Smooth muscle cell (in vitro differentiated cells): ENCODE data around the gene SACM1L. TPM values are rescaled to one million over a fixed set of nuclear protein-coding genes. Genes with fewer than 3 reads are reported as not detected.

Experiments used
- DNase-seq: peaks from one replicate; lab custom pipeline; 2025; ENCODE audit not compliant: unreplicated experiment; lab: John Stamatoyannopoulos, UW
- H2AFZ ChIP-seq: fragments of 200-600 bp; sonication (generic); 2 replicates; pipeline ENCODE4 v1.6.0; 2016; ENCODE audit warnings: antibody characterized with exemption, low read depth, mild to moderate bottlenecking
- H3F3A ChIP-seq: fragments of 200-600 bp; sonication (generic); 2 replicates; pipeline ENCODE4 v1.6.0; 2017; ENCODE audit warnings: antibody characterized with exemption, low read depth
- H3K27ac ChIP-seq: fragments of 200-600 bp; sonication (generic); 2 replicates; pipeline ENCODE4 v1.5.1; 2016; ENCODE audit warnings: low read depth, mild to moderate bottlenecking
- H3K27me3 ChIP-seq: fragments of 200-600 bp; sonication (generic); 2 replicates; pipeline ENCODE4 v1.6.1; 2016; ENCODE audit warnings: low read depth, mild to moderate bottlenecking
- H3K36me3 ChIP-seq: fragments of 200-600 bp; sonication (generic); 2 replicates; pipeline ENCODE4 v1.5.1; 2016; ENCODE audit warnings: low read depth
- H3K4me1 ChIP-seq: fragments of 200-600 bp; sonication (generic); 2 replicates; pipeline ENCODE4 v1.5.1; 2016; ENCODE audit warnings: low read depth
- H3K4me2 ChIP-seq: fragments of 200-600 bp; sonication (generic); 2 replicates; pipeline ENCODE4 v1.6.0; 2016; ENCODE audit warnings: mild to moderate bottlenecking
- H3K4me3 ChIP-seq: fragments of 200-600 bp; sonication (generic); 2 replicates; pipeline ENCODE4 v1.5.1; 2016; ENCODE audit warnings: mild to moderate bottlenecking
- H3K79me2 ChIP-seq: fragments of 200-600 bp; sonication (generic); 2 replicates; pipeline ENCODE4 v1.6.0; 2016; ENCODE audit warnings: low read depth, mild to moderate bottlenecking
- H3K9ac ChIP-seq: fragments of 200-600 bp; sonication (generic); 2 replicates; pipeline ENCODE4 v1.6.0; 2016; ENCODE audit warnings: low read depth
- H3K9me3 ChIP-seq: fragments of 200-600 bp; sonication (generic); replicated peaks from 2 replicates; pipeline ENCODE4 v1.5.1; 2016; ENCODE audit warnings: low read depth
- H4K20me1 ChIP-seq: fragments of 200-600 bp; sonication (generic); 2 replicates; pipeline ENCODE4 v1.6.0; 2016; ENCODE audit warnings: low read depth
- WGBS: methylation state at CpG from one replicate; pipeline ENCODE4 v1.1.7; 2016; ENCODE audit warnings: low lambda C conversion rate; 5-methylcytosine and 5-hydroxymethylcytosine counted together
- polyA plus RNA-seq: library from polyadenylated mRNA; unstranded; fragments of >200 nt; fragmentation: Nextera tagmentation; extraction: Ambion mirVana; gene quantifications from 2 replicates; pipeline ENCODE4 v1.2.1, GENCODE V29; 2016
- total RNA-seq: library from RNA; depleted of rRNA; stranded (reverse); fragments of >200 nt; gene quantifications from 2 replicates; pipeline ENCODE4 v1.2.3, GENCODE V29; 2014
- TF ChIP-seq, protein P1 (sequence below): fragments of 200-600 bp; sonication (generic); IDR thresholded peaks from 2 replicates; pipeline ENCODE4 v1.5.1; 2017; ENCODE audit warnings: borderline replicate concordance, mild to moderate bottlenecking, antibody characterized with exemption; ENCODE audit not compliant: insufficient read depth, poor library complexity, severe bottlenecking

Gene SACM1L
- total and polyA plus RNA-seq, 2 experiments from 2014 or later, result 12.9 to 24.7 TPM

DNA sequence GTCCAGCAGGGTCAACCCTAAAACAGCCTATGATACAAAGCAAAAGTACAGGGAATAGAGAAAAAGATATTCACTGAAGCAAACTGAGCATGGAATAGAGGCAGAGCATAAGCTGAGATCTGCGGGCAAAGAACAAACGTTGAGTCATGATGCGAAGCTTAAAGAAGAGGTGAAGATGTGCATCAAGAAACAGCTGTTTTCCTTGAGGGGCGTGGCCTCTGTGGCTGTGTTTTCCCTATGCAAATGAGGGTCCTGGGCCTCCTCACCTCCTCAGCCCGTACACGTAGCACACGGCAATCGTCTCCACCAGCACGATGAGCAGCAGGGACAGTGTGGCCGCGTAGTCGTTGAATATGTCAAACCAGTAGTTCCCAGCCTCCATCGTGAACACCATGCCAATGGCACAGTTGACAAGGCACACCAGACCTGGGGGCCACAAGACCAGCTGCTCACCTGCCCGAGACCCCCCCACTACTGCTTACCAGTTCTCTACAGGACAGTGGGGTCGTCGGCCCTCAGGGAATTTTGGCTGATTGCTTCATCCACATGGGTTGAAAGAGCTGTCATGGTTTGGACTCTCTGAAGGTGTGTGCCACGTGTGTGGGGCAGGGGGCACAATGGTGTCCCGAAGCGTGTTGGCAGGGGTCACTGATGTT lies 73.6 kb downstream of the SACM1L start:
- H3K4me3 ChIP-seq, result no peak overlapping the region
- TF ChIP-seq, protein P1, sequence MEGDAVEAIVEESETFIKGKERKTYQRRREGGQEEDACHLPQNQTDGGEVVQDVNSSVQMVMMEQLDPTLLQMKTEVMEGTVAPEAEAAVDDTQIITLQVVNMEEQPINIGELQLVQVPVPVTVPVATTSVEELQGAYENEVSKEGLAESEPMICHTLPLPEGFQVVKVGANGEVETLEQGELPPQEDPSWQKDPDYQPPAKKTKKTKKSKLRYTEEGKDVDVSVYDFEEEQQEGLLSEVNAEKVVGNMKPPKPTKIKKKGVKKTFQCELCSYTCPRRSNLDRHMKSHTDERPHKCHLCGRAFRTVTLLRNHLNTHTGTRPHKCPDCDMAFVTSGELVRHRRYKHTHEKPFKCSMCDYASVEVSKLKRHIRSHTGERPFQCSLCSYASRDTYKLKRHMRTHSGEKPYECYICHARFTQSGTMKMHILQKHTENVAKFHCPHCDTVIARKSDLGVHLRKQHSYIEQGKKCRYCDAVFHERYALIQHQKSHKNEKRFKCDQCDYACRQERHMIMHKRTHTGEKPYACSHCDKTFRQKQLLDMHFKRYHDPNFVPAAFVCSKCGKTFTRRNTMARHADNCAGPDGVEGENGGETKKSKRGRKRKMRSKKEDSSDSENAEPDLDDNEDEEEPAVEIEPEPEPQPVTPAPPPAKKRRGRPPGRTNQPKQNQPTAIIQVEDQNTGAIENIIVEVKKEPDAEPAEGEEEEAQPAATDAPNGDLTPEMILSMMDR, result no peak
- H2AFZ ChIP-seq, result no peak overlapping the region
- no peak overlapping the region for H3K4me2 ChIP-seq
- H3K79me2 ChIP-seq, result no peaks in the 10 kb centered on the region
- H3F3A ChIP-seq, result no peaks in the 10 kb centered on the region
- no peaks in the 10 kb centered on the region for H3K9me3 ChIP-seq
- WGBS, result 93% methylated on average over 19 of the region's 19 CpGs
- H4K20me1 ChIP-seq, result no peaks in the 10 kb centered on the region
- no peaks in the 10 kb centered on the region for H3K4me1 ChIP-seq
- no peak overlapping the region for H3K9ac ChIP-seq
- H3K27me3 ChIP-seq, result no peaks in the 10 kb centered on the region
- no peaks in the 10 kb centered on the region for H3K36me3 ChIP-seq
- H3K27ac ChIP-seq, result no peak overlapping the region
- DNase-seq, result no peak

DNA sequence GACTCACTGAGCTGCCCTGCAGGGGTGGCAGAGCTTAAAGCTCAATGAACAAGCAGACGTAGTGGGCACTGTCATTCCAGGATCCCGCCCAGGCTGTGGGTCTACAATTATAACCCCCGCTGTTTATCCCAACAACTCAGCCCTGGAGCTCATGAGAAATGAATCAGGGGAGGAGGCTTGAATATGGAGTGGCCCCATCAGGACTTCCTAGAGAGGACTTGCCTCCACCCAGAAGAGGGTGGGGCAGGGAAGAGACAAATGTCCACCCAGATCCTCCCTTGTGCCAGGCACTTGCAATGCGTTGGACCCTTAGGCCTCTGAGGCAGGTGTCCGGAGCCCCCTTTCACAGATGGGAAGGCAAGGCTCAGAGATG lies 74.1 kb downstream of the SACM1L start:
- TF ChIP-seq, protein P1, result no peak
- no peaks in the 10 kb centered on the region for H3K79me2 ChIP-seq
- H3K9me3 ChIP-seq, result no peaks in the 10 kb centered on the region
- H3K4me3 ChIP-seq, result no peak overlapping the region
- H3K27ac ChIP-seq, result no peak overlapping the region
- DNase-seq, result no peak
- H3K4me2 ChIP-seq, result no peak overlapping the region
- H3K27me3 ChIP-seq, result no peaks in the 10 kb centered on the region
- 92% methylated on average over 5 of the region's 5 CpGs for WGBS
- no peaks in the 10 kb centered on the region for H3F3A ChIP-seq
- no peaks in the 10 kb centered on the region for H3K4me1 ChIP-seq
- H2AFZ ChIP-seq, result no peak overlapping the region
- H4K20me1 ChIP-seq, result no peaks in the 10 kb centered on the region
- no peak overlapping the region for H3K9ac ChIP-seq
- no peaks in the 10 kb centered on the region for H3K36me3 ChIP-seq

DNA sequence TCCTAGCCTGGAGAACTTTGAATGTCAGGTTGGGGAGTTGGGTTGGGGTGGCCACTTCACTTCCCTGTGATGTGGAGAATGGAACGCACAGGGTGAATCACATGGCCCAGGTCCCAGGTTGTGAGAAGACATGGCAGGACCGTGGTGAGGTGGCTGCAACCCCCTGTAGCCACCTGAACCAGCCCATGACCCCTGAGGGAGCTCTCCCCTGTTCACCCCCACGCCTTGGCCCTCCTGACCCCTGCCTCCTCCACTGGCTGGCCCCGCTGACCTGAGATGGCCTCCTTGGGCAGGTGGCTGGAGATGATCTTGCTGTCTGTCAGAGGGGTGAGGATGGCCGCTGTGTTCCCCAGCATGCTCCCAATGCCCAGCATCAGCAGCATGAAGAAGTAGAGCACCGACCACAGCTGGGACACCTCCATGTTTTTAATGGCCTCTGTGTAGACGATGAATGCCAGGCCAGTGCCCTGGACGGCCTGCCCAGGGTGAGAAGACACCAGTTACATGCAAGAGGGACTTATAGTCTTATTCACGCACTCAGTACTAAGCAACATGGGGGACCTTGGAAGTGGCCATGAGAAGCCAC lies 76.2 kb downstream of the SACM1L start:
- Histone ChIP-seq H3K9me3 (no peaks in the 10 kb centered on the region), H3K9ac (no peak overlapping the region), H3K36me3 (no peaks in the 10 kb centered on the region), H3K4me1 (no peaks in the 10 kb centered on the region), H4K20me1 (no peaks in the 10 kb centered on the region), H3K79me2 (no peaks in the 10 kb centered on the region), H2AFZ (no peak overlapping the region), H3K27ac (no peak overlapping the region), H3K27me3 (peaks cover 13% of the 10 kb centered on the region), H3K4me3 (no peak overlapping the region), H3F3A (no peaks in the 10 kb centered on the region), H3K4me2 (no peak overlapping the region)
- TF ChIP-seq, protein P1, result no peak
- no peak for DNase-seq
- 97% methylated on average over 9 of the region's 9 CpGs for WGBS

DNA sequence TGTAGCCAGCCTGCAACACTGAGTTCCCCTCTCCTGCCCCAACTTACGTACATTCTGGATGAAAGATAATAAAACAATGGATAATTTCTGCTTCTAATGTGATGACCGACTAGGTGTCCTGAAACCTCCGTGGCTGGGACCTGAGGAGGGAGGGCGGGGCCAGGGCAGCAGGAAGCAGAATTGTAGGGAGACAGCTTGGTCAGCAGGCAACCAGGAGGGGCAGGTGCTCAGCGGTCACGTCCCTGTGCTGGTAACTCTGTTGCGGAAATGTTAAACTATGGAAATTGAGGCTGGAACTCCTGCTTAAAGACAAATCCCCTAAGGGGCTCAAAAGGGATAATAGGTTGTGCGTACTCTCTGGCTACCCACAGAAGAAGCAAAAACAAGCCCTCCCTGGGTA lies 76.8 kb downstream of the SACM1L start:
- Histone ChIP-seq H3K27ac (no peak overlapping the region), H3K4me3 (no peak overlapping the region), H3K9ac (no peak overlapping the region), H3K4me2 (no peak overlapping the region), H3K79me2 (no peaks in the 10 kb centered on the region), H2AFZ (no peak overlapping the region), H3K4me1 (no peaks in the 10 kb centered on the region), H4K20me1 (no peaks in the 10 kb centered on the region), H3K36me3 (no peaks in the 10 kb centered on the region), H3F3A (no peaks in the 10 kb centered on the region), H3K9me3 (no peaks in the 10 kb centered on the region), H3K27me3 (peaks cover 18% of the 10 kb centered on the region)
- WGBS, result 74% methylated on average over 8 of the region's 8 CpGs
- TF ChIP-seq, protein P1, result no peak
- DNase-seq, result no peak
